Measurements from ENCODE around the gene CHST11.

Gene CHST11

DNA sequence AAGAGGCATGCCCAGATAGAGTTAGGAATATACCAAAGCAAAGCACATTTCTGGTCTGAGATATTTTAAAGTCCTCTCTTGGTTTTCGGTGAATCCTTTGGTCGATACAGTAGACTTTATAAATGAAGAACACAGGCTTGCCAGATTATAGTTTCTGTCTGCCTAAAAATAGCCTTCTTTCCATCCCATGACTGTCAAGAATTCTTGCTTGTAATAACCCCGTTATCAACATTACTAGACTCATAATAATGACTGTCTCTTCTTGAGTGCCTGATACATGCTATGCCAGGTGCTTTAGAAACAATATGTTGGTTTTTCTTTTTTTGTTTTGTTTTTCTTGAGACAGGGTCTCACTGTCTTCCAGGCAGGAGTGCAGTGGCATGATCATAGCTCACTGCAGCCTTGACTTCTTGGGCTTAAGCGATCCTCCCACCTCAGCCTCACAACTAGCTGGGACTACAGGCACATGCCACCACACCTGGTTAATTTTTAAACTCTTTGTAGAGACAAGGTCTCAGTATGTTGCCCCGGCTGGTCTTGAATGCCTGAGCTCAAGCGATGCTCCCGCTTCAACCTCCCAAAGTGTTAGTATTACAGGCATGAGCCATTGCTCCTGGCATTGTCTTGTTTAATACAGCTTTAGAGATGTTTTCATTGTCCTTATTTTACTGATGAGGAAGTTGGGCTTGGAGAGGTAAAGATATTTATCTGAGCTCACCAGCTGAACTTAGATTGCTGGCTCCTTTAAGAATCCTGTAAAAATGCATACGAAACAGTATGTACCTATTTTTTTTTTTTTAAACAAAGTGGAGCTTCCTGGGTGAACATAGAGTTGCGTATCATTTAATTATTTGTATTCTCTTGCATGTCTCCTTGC, 30.4 kb downstream of the CHST11 start:
- no peak for TF ChIP-seq ZFX (IDR thresholded peaks at IDR 0.05; ENCODE audit: borderline replicate concordance)
- TF ChIP-seq, protein P1, sequence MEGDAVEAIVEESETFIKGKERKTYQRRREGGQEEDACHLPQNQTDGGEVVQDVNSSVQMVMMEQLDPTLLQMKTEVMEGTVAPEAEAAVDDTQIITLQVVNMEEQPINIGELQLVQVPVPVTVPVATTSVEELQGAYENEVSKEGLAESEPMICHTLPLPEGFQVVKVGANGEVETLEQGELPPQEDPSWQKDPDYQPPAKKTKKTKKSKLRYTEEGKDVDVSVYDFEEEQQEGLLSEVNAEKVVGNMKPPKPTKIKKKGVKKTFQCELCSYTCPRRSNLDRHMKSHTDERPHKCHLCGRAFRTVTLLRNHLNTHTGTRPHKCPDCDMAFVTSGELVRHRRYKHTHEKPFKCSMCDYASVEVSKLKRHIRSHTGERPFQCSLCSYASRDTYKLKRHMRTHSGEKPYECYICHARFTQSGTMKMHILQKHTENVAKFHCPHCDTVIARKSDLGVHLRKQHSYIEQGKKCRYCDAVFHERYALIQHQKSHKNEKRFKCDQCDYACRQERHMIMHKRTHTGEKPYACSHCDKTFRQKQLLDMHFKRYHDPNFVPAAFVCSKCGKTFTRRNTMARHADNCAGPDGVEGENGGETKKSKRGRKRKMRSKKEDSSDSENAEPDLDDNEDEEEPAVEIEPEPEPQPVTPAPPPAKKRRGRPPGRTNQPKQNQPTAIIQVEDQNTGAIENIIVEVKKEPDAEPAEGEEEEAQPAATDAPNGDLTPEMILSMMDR (IDR thresholded peaks at IDR 0.05): no peak
- H3K27ac ChIP-seq: no peak overlapping the region

DNA sequence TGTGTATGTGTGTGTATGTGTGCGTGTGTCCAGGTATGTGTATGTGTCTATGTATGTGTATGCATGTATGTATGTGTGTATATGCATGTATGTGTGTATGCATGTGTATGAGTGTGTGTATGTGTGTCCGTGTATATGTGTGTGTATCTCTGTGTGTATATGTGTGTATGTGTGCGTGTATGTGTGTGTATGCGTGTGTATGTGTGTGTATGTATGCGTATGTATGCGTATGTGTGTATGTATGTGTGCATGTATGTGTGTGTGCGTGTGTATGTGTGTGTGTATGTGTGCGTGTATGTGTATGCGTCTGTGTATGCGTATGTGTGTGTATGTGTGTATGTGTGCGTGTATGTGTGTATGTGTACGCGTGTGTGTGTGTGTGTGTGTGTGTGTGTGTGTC, 31.6 kb downstream of the CHST11 start:
- no peak overlapping the region for H3K27ac ChIP-seq
- TF ChIP-seq, protein P1 (IDR thresholded peaks at IDR 0.05): no peak
- TF ChIP-seq ZFX (IDR thresholded peaks at IDR 0.05; ENCODE audit: borderline replicate concordance): no peak

DNA sequence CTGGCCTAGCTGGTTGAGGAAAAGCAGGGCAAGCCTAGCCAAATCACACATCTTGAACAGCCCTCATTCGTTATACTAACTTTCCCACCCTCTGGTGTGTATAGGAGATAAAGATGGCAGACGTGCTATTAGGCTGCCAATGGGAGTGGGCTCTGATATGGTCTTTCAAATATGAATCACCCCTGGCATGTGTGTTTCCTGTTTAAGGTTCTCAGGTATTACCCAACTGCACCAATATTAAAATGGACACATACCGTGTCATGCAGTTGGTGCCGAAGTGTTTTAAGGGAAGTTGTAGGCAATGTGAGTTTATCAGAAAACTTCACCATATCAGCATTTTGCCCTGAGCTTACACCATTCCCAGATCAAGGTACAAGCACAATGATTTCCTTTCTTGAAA, 33.4 kb downstream of the CHST11 start:
- TF ChIP-seq ZFX (IDR thresholded peaks at IDR 0.05; ENCODE audit: borderline replicate concordance): no peak
- TF ChIP-seq, protein P1 (IDR thresholded peaks at IDR 0.05): no peak
- H3K27ac ChIP-seq: no peak overlapping the region

DNA sequence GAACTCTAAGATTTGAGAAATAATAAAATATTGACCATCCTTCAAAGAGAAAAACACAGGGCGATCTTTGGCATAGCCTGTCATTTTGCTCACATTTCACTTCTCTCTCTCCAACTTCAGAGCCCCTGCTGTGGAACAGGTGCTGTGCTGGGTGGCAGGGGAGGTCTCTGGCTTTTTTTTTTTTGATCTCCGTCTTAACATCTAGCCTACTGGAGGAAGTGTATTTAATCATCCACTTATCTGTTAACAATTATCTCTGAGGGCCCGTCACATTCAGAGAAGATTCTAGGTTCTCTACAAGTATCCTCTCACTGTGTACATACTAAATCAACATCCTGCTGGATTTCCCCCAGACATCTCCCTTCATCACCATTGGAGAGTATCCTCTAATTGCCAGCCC, 34.1 kb downstream of the CHST11 start:
- H3K27ac ChIP-seq: no peak overlapping the region

DNA sequence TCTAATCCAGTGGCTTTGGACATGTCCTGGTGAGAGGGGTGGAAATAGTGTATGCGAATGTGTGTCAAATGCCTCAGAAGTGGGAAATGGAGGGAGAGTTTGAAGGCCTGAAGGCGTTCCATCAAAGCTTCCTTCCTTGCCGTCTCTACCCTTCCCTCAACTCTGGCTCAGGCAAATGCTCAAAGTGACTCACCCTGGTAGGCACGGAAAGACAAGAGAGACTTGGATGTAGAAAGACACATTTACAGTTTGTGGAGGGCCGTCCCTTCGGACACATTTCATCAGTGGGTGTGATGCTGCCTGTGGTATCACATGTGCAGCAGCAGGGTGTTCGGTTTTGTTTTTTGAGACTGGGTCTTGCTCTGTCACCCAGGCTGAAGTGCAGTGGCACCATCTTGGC, 36.7 kb downstream of the CHST11 start:
- no peak overlapping the region for H3K27ac ChIP-seq
- no peak for TF ChIP-seq ZFX (IDR thresholded peaks at IDR 0.05; ENCODE audit: borderline replicate concordance)
- TF ChIP-seq, protein P1 (IDR thresholded peaks at IDR 0.05): no peak

More for the DNA sequence above, 34.1 kb downstream of the CHST11 start:
- no peak for TF ChIP-seq ZFX (IDR thresholded peaks at IDR 0.05; ENCODE audit: borderline replicate concordance)
- TF ChIP-seq, protein P1 (IDR thresholded peaks at IDR 0.05): no peak

DNA sequence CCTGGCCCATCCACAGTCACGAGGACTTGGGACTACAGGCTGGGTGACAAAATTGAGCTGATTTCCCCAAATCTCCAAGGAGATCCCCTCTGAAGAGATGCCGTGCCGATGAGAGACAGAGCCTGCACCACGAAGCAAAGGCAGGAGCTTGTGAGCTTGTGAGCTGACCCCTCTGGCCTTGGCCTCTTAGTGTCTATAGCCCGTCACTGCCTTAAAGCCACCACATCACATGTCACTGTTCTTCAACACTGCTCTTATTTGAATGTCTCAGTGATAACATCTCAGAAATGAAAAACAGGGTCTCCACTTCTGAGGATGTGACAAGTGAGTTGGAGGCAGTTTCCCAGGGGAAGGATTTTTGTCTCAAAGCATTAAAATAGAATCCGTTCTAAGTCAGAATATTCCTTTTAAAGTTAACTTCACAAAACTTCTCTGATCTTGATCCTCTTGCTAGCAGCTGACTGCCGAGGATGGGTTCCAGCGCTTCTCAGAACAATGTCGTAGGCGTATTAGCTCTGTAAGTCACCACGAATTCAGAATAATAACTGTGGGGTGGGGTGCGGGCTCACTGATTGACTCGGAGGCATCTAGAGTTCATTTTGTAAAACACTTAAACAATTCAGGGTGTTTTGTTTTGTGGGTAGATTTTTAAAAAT, 37.5 kb downstream of the CHST11 start:
- no peak overlapping the region for H3K27ac ChIP-seq
- TF ChIP-seq, protein P1 (IDR thresholded peaks at IDR 0.05): no peak
- no peak for TF ChIP-seq ZFX (IDR thresholded peaks at IDR 0.05; ENCODE audit: borderline replicate concordance)

DNA sequence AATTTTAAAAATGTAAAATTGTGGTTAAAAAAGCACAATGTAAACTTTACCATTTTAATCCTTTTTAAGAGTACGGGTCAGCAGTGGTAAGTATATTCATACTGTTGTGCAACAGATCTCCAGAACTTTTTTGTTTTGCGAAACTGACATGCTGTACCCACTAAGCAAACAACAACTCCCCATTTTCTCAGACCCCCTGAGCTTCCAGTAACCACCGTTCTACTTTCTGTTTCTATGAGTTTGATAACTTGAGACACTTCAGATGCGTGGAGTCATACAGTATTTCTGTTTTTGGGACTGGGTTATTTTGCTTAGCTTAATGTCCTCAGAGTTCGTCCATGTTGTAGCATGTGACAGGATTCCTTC, 38.0 kb downstream of the CHST11 start:
- TF ChIP-seq, protein P1 (IDR thresholded peaks at IDR 0.05): no peak
- no peak for TF ChIP-seq ZFX (IDR thresholded peaks at IDR 0.05; ENCODE audit: borderline replicate concordance)
- H3K27ac ChIP-seq: no peak overlapping the region

Measured in 22Rv1 (cell line).